Smooth muscle cell (in vitro differentiated cells): ENCODE measurements around the gene SRCAP. TPM values are rescaled to one million over a fixed set of nuclear protein-coding genes. Genes with fewer than 3 reads are reported as not detected.

Experiments used
- DNase-seq: peaks from one replicate; lab custom pipeline; 2025; ENCODE audit not compliant: unreplicated experiment; lab: John Stamatoyannopoulos, UW
- H2AFZ ChIP-seq: fragments of 200-600 bp; sonication (generic); 2 replicates; pipeline ENCODE4 v1.6.0; 2016; ENCODE audit warnings: antibody characterized with exemption, low read depth, mild to moderate bottlenecking
- H3F3A ChIP-seq: fragments of 200-600 bp; sonication (generic); 2 replicates; pipeline ENCODE4 v1.6.0; 2017; ENCODE audit warnings: antibody characterized with exemption, low read depth
- H3K27ac ChIP-seq: fragments of 200-600 bp; sonication (generic); 2 replicates; pipeline ENCODE4 v1.5.1; 2016; ENCODE audit warnings: low read depth, mild to moderate bottlenecking
- H3K27me3 ChIP-seq: fragments of 200-600 bp; sonication (generic); 2 replicates; pipeline ENCODE4 v1.6.1; 2016; ENCODE audit warnings: low read depth, mild to moderate bottlenecking
- H3K36me3 ChIP-seq: fragments of 200-600 bp; sonication (generic); 2 replicates; pipeline ENCODE4 v1.5.1; 2016; ENCODE audit warnings: low read depth
- H3K4me1 ChIP-seq: fragments of 200-600 bp; sonication (generic); 2 replicates; pipeline ENCODE4 v1.5.1; 2016; ENCODE audit warnings: low read depth
- H3K4me2 ChIP-seq: fragments of 200-600 bp; sonication (generic); 2 replicates; pipeline ENCODE4 v1.6.0; 2016; ENCODE audit warnings: mild to moderate bottlenecking
- H3K4me3 ChIP-seq: fragments of 200-600 bp; sonication (generic); 2 replicates; pipeline ENCODE4 v1.5.1; 2016; ENCODE audit warnings: mild to moderate bottlenecking
- H3K79me2 ChIP-seq: fragments of 200-600 bp; sonication (generic); 2 replicates; pipeline ENCODE4 v1.6.0; 2016; ENCODE audit warnings: low read depth, mild to moderate bottlenecking
- H3K9ac ChIP-seq: fragments of 200-600 bp; sonication (generic); 2 replicates; pipeline ENCODE4 v1.6.0; 2016; ENCODE audit warnings: low read depth
- H3K9me3 ChIP-seq: fragments of 200-600 bp; sonication (generic); replicated peaks from 2 replicates; pipeline ENCODE4 v1.5.1; 2016; ENCODE audit warnings: low read depth
- H4K20me1 ChIP-seq: fragments of 200-600 bp; sonication (generic); 2 replicates; pipeline ENCODE4 v1.6.0; 2016; ENCODE audit warnings: low read depth
- CTCF ChIP-seq: fragments of 200-600 bp; sonication (generic); IDR thresholded peaks from 2 replicates; pipeline ENCODE4 v1.5.1; 2017; ENCODE audit warnings: borderline replicate concordance, mild to moderate bottlenecking, antibody characterized with exemption; ENCODE audit not compliant: insufficient read depth, poor library complexity, severe bottlenecking
- WGBS: methylation state at CpG from one replicate; pipeline ENCODE4 v1.1.7; 2016; ENCODE audit warnings: low lambda C conversion rate; 5-methylcytosine and 5-hydroxymethylcytosine counted together
- polyA plus RNA-seq: library from polyadenylated mRNA; unstranded; fragments of >200 nt; fragmentation: Nextera tagmentation; extraction: Ambion mirVana; gene quantifications from 2 replicates; pipeline ENCODE4 v1.2.1, GENCODE V29; 2016
- total RNA-seq: library from RNA; depleted of rRNA; stranded (reverse); fragments of >200 nt; gene quantifications from 2 replicates; pipeline ENCODE4 v1.2.3, GENCODE V29; 2014

SRCAP gene
- total and polyA plus RNA-seq, 2 experiments from 2014 or later = 9.0 to 14.5 TPM

GRCh38 chr16:30750876-30751465 is 52.0 kb downstream of the SRCAP start:
- H3K27me3 ChIP-seq = no peaks in the 10 kb centered on the region
- H3K4me3 ChIP-seq = no peak overlapping the region
- TF ChIP-seq CTCF = no peak
- no peak overlapping the region for H3K4me2 ChIP-seq
- DNase-seq = no peak
- no peak overlapping the region for H3K9ac ChIP-seq
- peaks cover 3% of the 10 kb centered on the region for H4K20me1 ChIP-seq
- H3K27ac ChIP-seq = no peak overlapping the region
- peaks cover 3% of the 10 kb centered on the region for H3K4me1 ChIP-seq
- H3F3A ChIP-seq = peaks cover 3% of the 10 kb centered on the region
- H3K79me2 ChIP-seq = peaks cover 18% of the 10 kb centered on the region
- 98% methylated on average over 13 of the region's 20 CpGs for WGBS
- no peak overlapping the region for H2AFZ ChIP-seq
- H3K9me3 ChIP-seq = no peaks in the 10 kb centered on the region
- H3K36me3 ChIP-seq = no peaks in the 10 kb centered on the region

GRCh38 chr16:30753596-30753995 is 54.6 kb downstream of the SRCAP start:
- H3K4me1 ChIP-seq = no peaks in the 10 kb centered on the region
- no peak overlapping the region for H2AFZ ChIP-seq
- no peaks in the 10 kb centered on the region for H3K27me3 ChIP-seq
- 100% methylated on average over 4 of the region's 4 CpGs for WGBS
- H3K4me2 ChIP-seq = no peak overlapping the region
- peaks cover 3% of the 10 kb centered on the region for H4K20me1 ChIP-seq
- H3K36me3 ChIP-seq = no peaks in the 10 kb centered on the region
- no peak overlapping the region for H3K9ac ChIP-seq
- peaks cover 15% of the 10 kb centered on the region for H3K79me2 ChIP-seq
- DNase-seq = no peak
- H3F3A ChIP-seq = no peaks in the 10 kb centered on the region
- H3K4me3 ChIP-seq = no peak overlapping the region
- no peak for TF ChIP-seq CTCF
- no peak overlapping the region for H3K27ac ChIP-seq
- no peaks in the 10 kb centered on the region for H3K9me3 ChIP-seq

- Histone ChIP-seq H3K9ac (no peak overlapping the region), H3K9me3 (no peaks in the 10 kb centered on the region), H3K27me3 (no peaks in the 10 kb centered on the region), H3K79me2 (no peaks in the 10 kb centered on the region), H4K20me1 (no peaks in the 10 kb centered on the region), H3K36me3 (no peaks in the 10 kb centered on the region), H3K4me1 (peaks cover 6% of the 10 kb centered on the region), H3K4me3 (no peak overlapping the region), H2AFZ (no peak overlapping the region), H3F3A (peaks cover 8% of the 10 kb centered on the region), H3K4me2 (no peak overlapping the region), H3K27ac (no peak overlapping the region)
- DNase-seq = no peak
- 96% methylated on average over 20 of the region's 20 CpGs for WGBS
- TF ChIP-seq CTCF = no peak
Measured at GRCh38 chr16:30755955-30756780, 57.2 kb downstream of the SRCAP start.
